Measurements from ENCODE around the gene KCNMB2.

Gene KCNMB2

GRCh38 chr3:178588628-178589027 is 52.4 kb downstream of the KCNMB2 start:
- no peak overlapping the region for H3K27ac ChIP-seq
- TF ChIP-seq FOXP2 (optimal IDR thresholded peaks at IDR 0.05; ENCODE audit: control extremely low read depth, extremely low read length, insufficient read depth) (no peak), POLR2AphosphoS5 (IDR thresholded peaks at IDR 0.05; ENCODE audit: borderline replicate concordance, low read depth, low read length) (no peak), EZH2 (IDR thresholded peaks at IDR 0.05) (no peak)
- no peak overlapping the region for H3K4me3 ChIP-seq
- no peak for DNase-seq (ENCODE audit: low read depth, low spot score)
- H3K36me3 ChIP-seq (ENCODE audit: insufficient read depth, low read length): no peaks in the 10 kb centered on the region
- no peak overlapping the region for H3K9ac ChIP-seq (ENCODE audit: insufficient read length)
- no peaks in the 10 kb centered on the region for H3K9me3 ChIP-seq (ENCODE audit: low read depth, low read length)

- H3K9me3 ChIP-seq (ENCODE audit: low read depth, low read length): no peaks in the 10 kb centered on the region
- no peak overlapping the region for H3K4me3 ChIP-seq
- H3K36me3 ChIP-seq (ENCODE audit: insufficient read depth, low read length): no peaks in the 10 kb centered on the region
- DNase-seq (ENCODE audit: low read depth, low spot score): no peak
- TF ChIP-seq POLR2AphosphoS5 (IDR thresholded peaks at IDR 0.05; ENCODE audit: borderline replicate concordance, low read depth, low read length): no peak
- no peak for TF ChIP-seq EZH2 (IDR thresholded peaks at IDR 0.05)
- TF ChIP-seq FOXP2 (optimal IDR thresholded peaks at IDR 0.05; ENCODE audit: control extremely low read depth, extremely low read length, insufficient read depth): no peak
- H3K27ac ChIP-seq: no peak overlapping the region
- no peak overlapping the region for H3K9ac ChIP-seq (ENCODE audit: insufficient read length)
Observed at GRCh38 chr3:178593786-178594185, 57.5 kb downstream of the KCNMB2 start.

GRCh38 chr3:178597371-178597770 is 61.1 kb downstream of the KCNMB2 start:
- Histone ChIP-seq H3K9ac (ENCODE audit: insufficient read length) (no peak overlapping the region), H3K4me3 (no peak overlapping the region), H3K9me3 (ENCODE audit: low read depth, low read length) (no peaks in the 10 kb centered on the region), H3K27ac (no peak overlapping the region), H3K36me3 (ENCODE audit: insufficient read depth, low read length) (no peaks in the 10 kb centered on the region)
- TF ChIP-seq POLR2AphosphoS5 (IDR thresholded peaks at IDR 0.05; ENCODE audit: borderline replicate concordance, low read depth, low read length) (no peak), FOXP2 (optimal IDR thresholded peaks at IDR 0.05; ENCODE audit: control extremely low read depth, extremely low read length, insufficient read depth) (no peak)
- no peak for DNase-seq (ENCODE audit: low read depth, low spot score)

- H3K9ac ChIP-seq (ENCODE audit: insufficient read length): no peak overlapping the region
- no peak for DNase-seq (ENCODE audit: low read depth, low spot score)
- TF ChIP-seq FOXP2 (optimal IDR thresholded peaks at IDR 0.05; ENCODE audit: control extremely low read depth, extremely low read length, insufficient read depth) (no peak), POLR2AphosphoS5 (IDR thresholded peaks at IDR 0.05; ENCODE audit: borderline replicate concordance, low read depth, low read length) (no peak), EZH2 (IDR thresholded peaks at IDR 0.05) (no peak)
Observed at GRCh38 chr3:178602856-178603255, 66.6 kb downstream of the KCNMB2 start.

GRCh38 chr3:178603735-178604134 is 67.5 kb downstream of the KCNMB2 start:
- DNase-seq (ENCODE audit: low read depth, low spot score): no peak
- no peak overlapping the region for H3K27ac ChIP-seq
- no peaks in the 10 kb centered on the region for H3K36me3 ChIP-seq (ENCODE audit: insufficient read depth, low read length)
- TF ChIP-seq FOXP2 (optimal IDR thresholded peaks at IDR 0.05; ENCODE audit: control extremely low read depth, extremely low read length, insufficient read depth) (no peak), POLR2AphosphoS5 (IDR thresholded peaks at IDR 0.05; ENCODE audit: borderline replicate concordance, low read depth, low read length) (no peak), EZH2 (IDR thresholded peaks at IDR 0.05) (no peak)
- H3K9ac ChIP-seq (ENCODE audit: insufficient read length): no peak overlapping the region
- no peaks in the 10 kb centered on the region for H3K9me3 ChIP-seq (ENCODE audit: low read depth, low read length)
- H3K4me3 ChIP-seq: no peak overlapping the region

More at GRCh38 chr3:178602856-178603255, 66.6 kb downstream of the KCNMB2 start:
- Histone ChIP-seq H3K9me3 (ENCODE audit: low read depth, low read length) (no peaks in the 10 kb centered on the region), H3K36me3 (ENCODE audit: insufficient read depth, low read length) (no peaks in the 10 kb centered on the region), H3K4me3 (no peak overlapping the region), H3K27ac (no peak overlapping the region)

GRCh38 chr3:178618197-178618596 is 82.0 kb downstream of the KCNMB2 start:
- no peak for DNase-seq (ENCODE audit: low read depth, low spot score)
- TF ChIP-seq FOXP2 (optimal IDR thresholded peaks at IDR 0.05; ENCODE audit: control extremely low read depth, extremely low read length, insufficient read depth): no peak
- TF ChIP-seq POLR2AphosphoS5 (IDR thresholded peaks at IDR 0.05; ENCODE audit: borderline replicate concordance, low read depth, low read length): no peak
- no peak for TF ChIP-seq EZH2 (IDR thresholded peaks at IDR 0.05)

GRCh38 chr3:178618896-178619295 is 82.7 kb downstream of the KCNMB2 start:
- Histone ChIP-seq H3K9me3 (ENCODE audit: low read depth, low read length) (no peaks in the 10 kb centered on the region), H3K4me3 (no peak overlapping the region), H3K36me3 (ENCODE audit: insufficient read depth, low read length) (no peaks in the 10 kb centered on the region), H3K27ac (no peak overlapping the region), H3K9ac (ENCODE audit: insufficient read length) (no peak overlapping the region)
- DNase-seq (ENCODE audit: low read depth, low spot score): no peak
- TF ChIP-seq FOXP2 (optimal IDR thresholded peaks at IDR 0.05; ENCODE audit: control extremely low read depth, extremely low read length, insufficient read depth): no peak
- TF ChIP-seq EZH2 (IDR thresholded peaks at IDR 0.05): no peak
- TF ChIP-seq POLR2AphosphoS5 (IDR thresholded peaks at IDR 0.05; ENCODE audit: borderline replicate concordance, low read depth, low read length): no peak

More at GRCh38 chr3:178618197-178618596, 82.0 kb downstream of the KCNMB2 start:
- H3K27ac ChIP-seq: no peak overlapping the region
- H3K4me3 ChIP-seq: no peak overlapping the region
- no peaks in the 10 kb centered on the region for H3K9me3 ChIP-seq (ENCODE audit: low read depth, low read length)
- H3K9ac ChIP-seq (ENCODE audit: insufficient read length): no peak overlapping the region
- no peaks in the 10 kb centered on the region for H3K36me3 ChIP-seq (ENCODE audit: insufficient read depth, low read length)

GRCh38 chr3:178623666-178624255 is 87.5 kb downstream of the KCNMB2 start:
- DNase-seq (ENCODE audit: low read depth, low spot score): no peak
- H3K27ac ChIP-seq: no peak overlapping the region
- H3K9ac ChIP-seq (ENCODE audit: insufficient read length): no peak overlapping the region
- TF ChIP-seq FOXP2 (optimal IDR thresholded peaks at IDR 0.05; ENCODE audit: control extremely low read depth, extremely low read length, insufficient read depth): no peak
- no peak for TF ChIP-seq POLR2AphosphoS5 (IDR thresholded peaks at IDR 0.05; ENCODE audit: borderline replicate concordance, low read depth, low read length)
- TF ChIP-seq EZH2 (IDR thresholded peaks at IDR 0.05): no peak
- no peak overlapping the region for H3K4me3 ChIP-seq
- H3K9me3 ChIP-seq (ENCODE audit: low read depth, low read length): no peaks in the 10 kb centered on the region
- no peaks in the 10 kb centered on the region for H3K36me3 ChIP-seq (ENCODE audit: insufficient read depth, low read length)

- TF ChIP-seq POLR2AphosphoS5 (IDR thresholded peaks at IDR 0.05; ENCODE audit: borderline replicate concordance, low read depth, low read length): no peak
- TF ChIP-seq FOXP2 (optimal IDR thresholded peaks at IDR 0.05; ENCODE audit: control extremely low read depth, extremely low read length, insufficient read depth): no peak
- no peak for TF ChIP-seq EZH2 (IDR thresholded peaks at IDR 0.05)
- Histone ChIP-seq H3K9ac (ENCODE audit: insufficient read length) (no peak overlapping the region), H3K9me3 (ENCODE audit: low read depth, low read length) (no peaks in the 10 kb centered on the region), H3K36me3 (ENCODE audit: insufficient read depth, low read length) (no peaks in the 10 kb centered on the region), H3K27ac (no peak overlapping the region), H3K4me3 (no peak overlapping the region)
- DNase-seq (ENCODE audit: low read depth, low spot score): no peak
Observed at GRCh38 chr3:178624276-178624675, 88.0 kb downstream of the KCNMB2 start.

All from SK-N-MC (cell line).